Measurements from ENCODE around the gene COA5.
"Not testable (repeated sequence)": the region's sequence is repeated elsewhere in the genome, so short reads cannot be mapped to it uniquely, and the experiment has no call there.

The COA5 gene

GRCh38 chr2:98606431-98606830 is 1.9 kb downstream of the COA5 start:
- no peak for DNase-seq (ENCODE audit: low read depth)

GRCh38 chr2:98605076-98605475 is 3.2 kb downstream of the COA5 start:
- no peak for DNase-seq (ENCODE audit: low read depth)

- DNase-seq (ENCODE audit: low read depth) = no peak
Measured at GRCh38 chr2:98604547-98604946, 3.8 kb downstream of the COA5 start.

- no peak for DNase-seq (ENCODE audit: low read depth)
Measured at GRCh38 chr2:98601532-98602132, 6.7 kb downstream of the COA5 start.

GRCh38 chr2:98598781-98599428 is 9.4 kb downstream of the COA5 start:
- no peak for DNase-seq (ENCODE audit: low read depth)

GRCh38 chr2:98594665-98595064 is 13.6 kb downstream of the COA5 start:
- DNase-seq (ENCODE audit: low read depth) = not testable (repeated sequence)

- DNase-seq (ENCODE audit: low read depth) = no peak
Measured at GRCh38 chr2:98592565-98592964, 15.7 kb downstream of the COA5 start.

- no peak for DNase-seq (ENCODE audit: low read depth)
Measured at GRCh38 chr2:98589489-98589888, 18.8 kb downstream of the COA5 start.

GRCh38 chr2:98588880-98589431 is 19.4 kb downstream of the COA5 start:
- no peak for DNase-seq (ENCODE audit: low read depth)

- no peak for DNase-seq (ENCODE audit: low read depth)
Measured at GRCh38 chr2:98586551-98587140, 21.7 kb downstream of the COA5 start.

GRCh38 chr2:98585386-98585785 is 22.9 kb downstream of the COA5 start:
- no peak for DNase-seq (ENCODE audit: low read depth)

GRCh38 chr2:98583816-98584618 is 24.3 kb downstream of the COA5 start:
- no peak for DNase-seq (ENCODE audit: low read depth)

GRCh38 chr2:98583276-98583675 is 25.0 kb downstream of the COA5 start:
- DNase-seq (ENCODE audit: low read depth) = no peak

- no peak for DNase-seq (ENCODE audit: low read depth)
Measured at GRCh38 chr2:98582523-98582922, 25.8 kb downstream of the COA5 start.

GRCh38 chr2:98580656-98581284 is 27.5 kb downstream of the COA5 start:
- no peak for DNase-seq (ENCODE audit: low read depth)

GRCh38 chr2:98579926-98580325 is 28.4 kb downstream of the COA5 start:
- DNase-seq (ENCODE audit: low read depth) = no peak

- DNase-seq (ENCODE audit: low read depth) = no peak
Measured at GRCh38 chr2:98578231-98578630, 30.1 kb downstream of the COA5 start.

- DNase-seq (ENCODE audit: low read depth) = no peak
Measured at GRCh38 chr2:98577313-98577712, 31.0 kb downstream of the COA5 start.

GRCh38 chr2:98576666-98577312 is 31.5 kb downstream of the COA5 start:
- DNase-seq (ENCODE audit: low read depth) = no peak

- DNase-seq (ENCODE audit: low read depth) = no peak
Measured at GRCh38 chr2:98573426-98573825, 34.9 kb downstream of the COA5 start.

- no peak for DNase-seq (ENCODE audit: low read depth)
Measured at GRCh38 chr2:98572676-98573075, 35.6 kb downstream of the COA5 start.

GRCh38 chr2:98572211-98572610 is 36.1 kb downstream of the COA5 start:
- no peak for DNase-seq (ENCODE audit: low read depth)
